Measurements from ENCODE around the gene BSDC1.

GRCh38 chr1:32393136-32393535 lies 1.1 kb downstream of the BSDC1 start:
- no peak for TF ChIP-seq ZNF761 (CRISPR knock-in tag; conservative IDR thresholded peaks at IDR 0.05)
- no peak for TF ChIP-seq ZNF382 (CRISPR knock-in tag; IDR thresholded peaks at IDR 0.05; ENCODE audit: borderline replicate concordance)
- TF ChIP-seq PBX3 (CRISPR knock-in tag; IDR thresholded peaks at IDR 0.05; ENCODE audit: borderline replicate concordance) = no peak
- no peak for TF ChIP-seq REST (IDR thresholded peaks at IDR 0.05; ENCODE audit: borderline replicate concordance in 1 of 2, low read depth in 1 of 2, low read length in 2 of 2)
- TF ChIP-seq ARNT (IDR thresholded peaks at IDR 0.05) = no peak
- TF ChIP-seq ZNF230 (CRISPR knock-in tag; IDR thresholded peaks at IDR 0.05) = no peak
- no peak for TF ChIP-seq ZNF770 (CRISPR knock-in tag; IDR thresholded peaks at IDR 0.05)
- TF ChIP-seq POLR2AphosphoS5 (IDR thresholded peaks at IDR 0.05; ENCODE audit: low read depth, low read length) = no peak

Measured in HepG2 (cell line).